Trophoblast cell (in vitro differentiated cells and primary cell): Measurements from ENCODE around the gene NABP1.

Experiments used
- DNase-seq, 2 donors: peaks; one replicate each; pipeline ENCODE4 v3.0.0-alpha.2; 2016
- H2AFZ ChIP-seq: 2 replicates; pipeline ENCODE4 v1.6.1; 2013; ENCODE audit warnings: low read length, moderate library complexity, mild to moderate bottlenecking; ENCODE audit not compliant: insufficient read depth, poor library complexity
- H2AK5ac ChIP-seq: 2 replicates; pipeline ENCODE4 v1.6.1; 2013; ENCODE audit warnings: mild to moderate bottlenecking, low read length
- H2BK120ac ChIP-seq: 2 replicates; pipeline ENCODE4 v1.6.1; 2013; ENCODE audit warnings: low read length, mild to moderate bottlenecking, moderate library complexity; ENCODE audit not compliant: insufficient read depth, poor library complexity
- H2BK12ac ChIP-seq: 2 replicates; pipeline ENCODE4 v1.6.1; 2013; ENCODE audit warnings: mild to moderate bottlenecking, low read length, moderate library complexity
- H2BK5ac ChIP-seq: 2 replicates; pipeline ENCODE4 v1.6.1; 2013; ENCODE audit warnings: low read length, low read depth, moderate library complexity, mild to moderate bottlenecking; ENCODE audit not compliant: poor library complexity
- H3K14ac ChIP-seq: 2 replicates; pipeline ENCODE4 v1.6.1; 2013; ENCODE audit warnings: mild to moderate bottlenecking, low read length
- H3K18ac ChIP-seq: 2 replicates; pipeline ENCODE4 v1.6.1; 2013; ENCODE audit warnings: mild to moderate bottlenecking, low read length
- H3K23ac ChIP-seq: 2 replicates; pipeline ENCODE4 v1.6.1; 2013; ENCODE audit warnings: low read length
- H3K27ac ChIP-seq: 2 replicates; pipeline ENCODE4 v1.5.1; 2013; ENCODE audit warnings: low read depth, mild to moderate bottlenecking, inconsistent platforms, low read length, moderate library complexity
- H3K27me3 ChIP-seq: 2 replicates; pipeline ENCODE4 v1.6.1; 2013; ENCODE audit warnings: inconsistent platforms, mild to moderate bottlenecking, low read length, moderate library complexity; ENCODE audit not compliant: insufficient read depth
- H3K36me3 ChIP-seq, 2 experiments: 1 replicate in 1 of 2; 2 replicates in 1 of 2; pipeline ENCODE4 v1.6.1; 2013; ENCODE audit warnings: low read length in 2 of 2, mild to moderate bottlenecking in 2 of 2, moderate library complexity in 1 of 2; ENCODE audit not compliant: insufficient read depth in 2 of 2, control insufficient read depth in 1 of 2
- H3K4ac ChIP-seq: 2 replicates; pipeline ENCODE4 v1.6.1; 2013; ENCODE audit warnings: low read depth, mild to moderate bottlenecking, low read length, moderate library complexity
- H3K4me1 ChIP-seq, 2 experiments: 1 replicate in 1 of 2; 2 replicates in 1 of 2; pipeline ENCODE4 v1.6.1; 2013; ENCODE audit warnings: low read length in 2 of 2, mild to moderate bottlenecking in 2 of 2, moderate library complexity in 1 of 2; ENCODE audit not compliant: insufficient read depth in 2 of 2, control insufficient read depth in 1 of 2
- H3K4me2 ChIP-seq: 2 replicates; pipeline ENCODE4 v1.6.1; 2013; ENCODE audit warnings: inconsistent platforms, mild to moderate bottlenecking, low read length, moderate library complexity
- H3K4me3 ChIP-seq: 2 replicates; pipeline ENCODE4 v1.5.1; 2013; ENCODE audit warnings: mild to moderate bottlenecking, low read depth, low read length, inconsistent platforms
- H3K79me1 ChIP-seq: one replicate; pipeline ENCODE4 v1.6.1; 2013; ENCODE audit warnings: low read length
- H3K79me2 ChIP-seq: 2 replicates; pipeline ENCODE4 v1.6.1; 2013; ENCODE audit warnings: low read length, mild to moderate bottlenecking; ENCODE audit not compliant: control insufficient read depth, insufficient read depth, poor library complexity
- H3K9ac ChIP-seq: 2 replicates; pipeline ENCODE4 v1.6.1; 2013; ENCODE audit warnings: mild to moderate bottlenecking, low read length
- H3K9me3 ChIP-seq: 2 replicates; pipeline ENCODE4 v1.6.1; 2013; ENCODE audit warnings: low read depth, mild to moderate bottlenecking, control low read depth, inconsistent platforms, low read length; ENCODE audit not compliant: insufficient read depth
- H4K12ac ChIP-seq: 2 replicates; pipeline ENCODE4 v1.6.1; 2013; ENCODE audit warnings: low read depth, mild to moderate bottlenecking, low read length, moderate library complexity
- H4K8ac ChIP-seq: 2 replicates; pipeline ENCODE4 v1.6.1; 2013; ENCODE audit warnings: low read depth, mild to moderate bottlenecking, low read length, moderate library complexity
- H4K91ac ChIP-seq: one replicate; pipeline ENCODE4 v1.6.1; 2013; ENCODE audit warnings: low read depth, mild to moderate bottlenecking, low read length, moderate library complexity
- WGBS: extraction: QIAGEN DNeasy Blood & Tissue Kit; methylation state at CpG from one replicate; pipeline ENCODE4 v1.1.7; 2013; ENCODE audit warnings: missing lambda C conversion rate; ENCODE audit not compliant: insufficient read length, insufficient coverage; ENCODE audit errors: extremely low coverage; 5-methylcytosine and 5-hydroxymethylcytosine counted together

The NABP1 gene

GRCh38 chr2:191650896-191651773, 26.8 kb upstream of the NABP1 start:
- H3K4ac ChIP-seq: no peak overlapping the region
- no peak overlapping the region for H2BK12ac ChIP-seq
- H3K9ac ChIP-seq: no peak overlapping the region
- no peak overlapping the region for H2AK5ac ChIP-seq
- H3K4me2 ChIP-seq: no peak overlapping the region
- H3K27me3 ChIP-seq: no peaks in the 10 kb centered on the region
- H4K8ac ChIP-seq: no peak overlapping the region
- H3K9me3 ChIP-seq: no peaks in the 10 kb centered on the region
- no peak overlapping the region for H2BK5ac ChIP-seq
- no peak overlapping the region for H3K14ac ChIP-seq
- no peak overlapping the region for H3K4me3 ChIP-seq
- H3K4me1 ChIP-seq: peaks cover 3 to 8% of the 10 kb centered on the region in 2 experiments
- no peak overlapping the region for H2BK120ac ChIP-seq
- peak in 1 of 2 donors; percentile 18 for DNase-seq
- H3K79me2 ChIP-seq: no peaks in the 10 kb centered on the region
- H3K23ac ChIP-seq: no peak overlapping the region
- no peak overlapping the region for H4K12ac ChIP-seq
- H3K27ac ChIP-seq: peak overlapping the region; percentile 57
- H3K79me1 ChIP-seq: peaks cover 8% of the 10 kb centered on the region
- WGBS: no CpG with 5 or more reads among the region's 3 CpGs
- H2AFZ ChIP-seq: no peak overlapping the region
- H3K18ac ChIP-seq: no peak overlapping the region
- H4K91ac ChIP-seq: no peak overlapping the region
- no peaks in the 10 kb centered on the region for H3K36me3 ChIP-seq

- H3K4me2 ChIP-seq: no peak overlapping the region
- H3K14ac ChIP-seq: no peak overlapping the region
- H3K4ac ChIP-seq: no peak overlapping the region
- H3K9me3 ChIP-seq: no peaks in the 10 kb centered on the region
- H3K27me3 ChIP-seq: no peaks in the 10 kb centered on the region
- peaks cover 2% of the 10 kb centered on the region for H3K79me1 ChIP-seq
- no peak overlapping the region for H2AK5ac ChIP-seq
- no peak overlapping the region for H4K8ac ChIP-seq
- H3K79me2 ChIP-seq: no peaks in the 10 kb centered on the region
- H3K4me1 ChIP-seq: no peaks in the 10 kb centered on the region
- no peak overlapping the region for H4K91ac ChIP-seq
- H2BK5ac ChIP-seq: no peak overlapping the region
- no peak overlapping the region for H3K4me3 ChIP-seq
- H3K36me3 ChIP-seq: no peaks in the 10 kb centered on the region
- H3K27ac ChIP-seq: no peak overlapping the region
- no peak overlapping the region for H2BK120ac ChIP-seq
- DNase-seq: no peak
- no peak overlapping the region for H3K18ac ChIP-seq
- H2BK12ac ChIP-seq: no peak overlapping the region
- no peak overlapping the region for H2AFZ ChIP-seq
- WGBS: no CpG with 5 or more reads among the region's 5 CpGs
- no peak overlapping the region for H3K9ac ChIP-seq
- H4K12ac ChIP-seq: no peak overlapping the region
- H3K23ac ChIP-seq: no peak overlapping the region
These were observed 24.1 kb upstream of the NABP1 start for GRCh38 chr2:191653667-191654391.

DNA sequence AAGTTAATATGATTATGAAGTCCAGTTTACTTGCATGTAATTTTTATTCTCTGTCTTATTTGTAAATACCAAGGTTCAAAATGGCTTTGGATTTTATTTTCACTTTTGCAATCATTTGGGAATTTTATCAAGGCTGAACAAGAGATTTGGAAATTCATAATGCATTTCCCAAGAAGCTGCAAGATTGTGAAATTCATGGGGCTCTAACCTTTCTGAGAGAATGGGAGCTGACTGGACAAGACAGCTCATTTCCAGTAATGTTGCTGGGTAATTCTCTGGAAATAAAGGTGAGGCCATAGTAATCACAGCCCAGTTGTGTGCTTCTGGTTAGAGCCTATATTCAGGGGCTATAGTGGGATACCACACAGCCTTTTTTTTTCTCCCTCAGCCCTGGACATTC, 21.5 kb upstream of the NABP1 start:
- H4K8ac ChIP-seq: no peak overlapping the region
- no peak overlapping the region for H3K4me3 ChIP-seq
- H2AK5ac ChIP-seq: no peak overlapping the region
- no peak overlapping the region for H3K18ac ChIP-seq
- H3K4me2 ChIP-seq: no peak overlapping the region
- no peaks in the 10 kb centered on the region for H3K27me3 ChIP-seq
- no peak overlapping the region for H3K9ac ChIP-seq
- no peak overlapping the region for H3K4ac ChIP-seq
- H3K23ac ChIP-seq: no peak overlapping the region
- no peaks in the 10 kb centered on the region for H3K9me3 ChIP-seq
- no peak overlapping the region for H3K14ac ChIP-seq
- H3K79me1 ChIP-seq: peaks cover 5% of the 10 kb centered on the region
- H2BK12ac ChIP-seq: no peak overlapping the region
- H3K4me1 ChIP-seq: no peaks in the 10 kb centered on the region
- H3K27ac ChIP-seq: no peak overlapping the region
- no peak overlapping the region for H4K91ac ChIP-seq
- no peaks in the 10 kb centered on the region for H3K36me3 ChIP-seq
- no peak overlapping the region for H2BK120ac ChIP-seq
- DNase-seq: peak; percentile 58 to 95
- no peak overlapping the region for H4K12ac ChIP-seq
- no peak overlapping the region for H2AFZ ChIP-seq
- H2BK5ac ChIP-seq: no peak overlapping the region
- no peaks in the 10 kb centered on the region for H3K79me2 ChIP-seq

- H4K8ac ChIP-seq: no peak overlapping the region
- H2BK5ac ChIP-seq: no peak overlapping the region
- no peak overlapping the region for H3K27ac ChIP-seq
- no peaks in the 10 kb centered on the region for H3K4me1 ChIP-seq
- no peak overlapping the region for H2AFZ ChIP-seq
- no peak overlapping the region for H3K4ac ChIP-seq
- H3K4me2 ChIP-seq: no peak overlapping the region
- no peak overlapping the region for H4K91ac ChIP-seq
- H2AK5ac ChIP-seq: no peak overlapping the region
- no peaks in the 10 kb centered on the region for H3K36me3 ChIP-seq
- H3K23ac ChIP-seq: no peak overlapping the region
- H2BK120ac ChIP-seq: no peak overlapping the region
- H3K14ac ChIP-seq: no peak overlapping the region
- peaks cover 5% of the 10 kb centered on the region for H3K79me1 ChIP-seq
- no peaks in the 10 kb centered on the region for H3K79me2 ChIP-seq
- no peaks in the 10 kb centered on the region for H3K27me3 ChIP-seq
- no peak overlapping the region for H3K18ac ChIP-seq
- no peak overlapping the region for H3K4me3 ChIP-seq
- no peak overlapping the region for H2BK12ac ChIP-seq
- H3K9me3 ChIP-seq: no peaks in the 10 kb centered on the region
- no peak overlapping the region for H3K9ac ChIP-seq
- no peak for DNase-seq
- no peak overlapping the region for H4K12ac ChIP-seq
These were observed 21.1 kb upstream of the NABP1 start for GRCh38 chr2:191656792-191657191.
